Memory B cell (primary cell): Measurements from ENCODE around the gene SLC7A14.

ENCODE experiments used
- ATAC-seq: fragments of 150-1000 bp; cut with Tn5 transposase; 2 replicates; pipeline ENCODE4 v1.10.0; 2021; ENCODE audit warnings: low read depth, mild to moderate bottlenecking, moderate library complexity
- DNase-seq, 2 donors: peaks; one replicate each; pipeline ENCODE4 v3.0.0; 2022; ENCODE audit warnings: low spot score in 2 of 2
- H3K27ac Mint-ChIP-seq: one replicate; pipeline ENCODE4 v1.8.0; 2022; ENCODE audit warnings: mild to moderate bottlenecking, moderate library complexity, mixed read lengths
- H3K27me3 Mint-ChIP-seq: one replicate; pipeline ENCODE4 v1.8.0; 2022; ENCODE audit warnings: mixed read lengths
- H3K36me3 Mint-ChIP-seq: one replicate; pipeline ENCODE4 v1.8.0; 2022; ENCODE audit warnings: mild to moderate bottlenecking, mixed read lengths
- H3K4me1 Mint-ChIP-seq: one replicate; pipeline ENCODE4 v1.8.0; 2022; ENCODE audit warnings: mixed read lengths
- H3K4me3 Mint-ChIP-seq: one replicate; pipeline ENCODE4 v1.8.0; 2022; ENCODE audit warnings: mild to moderate bottlenecking, moderate library complexity, mixed read lengths
- H3K9me3 Mint-ChIP-seq: one replicate; pipeline ENCODE4 v1.8.0; 2022; ENCODE audit warnings: mixed read lengths

Gene SLC7A14

DNA sequence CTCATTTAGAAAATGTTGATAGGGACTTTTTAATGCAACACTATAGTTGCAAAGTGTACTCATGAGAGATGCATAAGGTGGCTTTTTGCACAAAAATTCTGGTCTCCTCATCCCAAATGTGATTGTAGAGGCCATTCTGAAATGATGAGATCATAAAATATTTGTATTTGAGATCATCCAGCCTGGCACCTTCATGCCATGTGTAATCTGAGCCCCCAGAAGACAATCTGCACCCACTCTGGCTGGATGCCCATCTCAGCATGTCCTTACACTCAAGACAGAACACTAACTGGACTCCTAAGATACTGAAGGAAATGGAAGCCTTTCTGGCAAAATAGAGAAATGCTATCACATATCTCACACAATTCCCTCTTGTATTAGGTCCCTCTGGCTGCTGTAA is 49.2 kb downstream of the SLC7A14 start:
- Mint-ChIP-seq H3K36me3 (no peaks in the 10 kb centered on the region), H3K4me3 (no peak overlapping the region), H3K27me3 (peaks cover 14% of the 10 kb centered on the region), H3K27ac (no peak overlapping the region), H3K9me3 (no peaks in the 10 kb centered on the region), H3K4me1 (no peaks in the 10 kb centered on the region)
- DNase-seq (no peak), ATAC-seq (no peak)

DNA sequence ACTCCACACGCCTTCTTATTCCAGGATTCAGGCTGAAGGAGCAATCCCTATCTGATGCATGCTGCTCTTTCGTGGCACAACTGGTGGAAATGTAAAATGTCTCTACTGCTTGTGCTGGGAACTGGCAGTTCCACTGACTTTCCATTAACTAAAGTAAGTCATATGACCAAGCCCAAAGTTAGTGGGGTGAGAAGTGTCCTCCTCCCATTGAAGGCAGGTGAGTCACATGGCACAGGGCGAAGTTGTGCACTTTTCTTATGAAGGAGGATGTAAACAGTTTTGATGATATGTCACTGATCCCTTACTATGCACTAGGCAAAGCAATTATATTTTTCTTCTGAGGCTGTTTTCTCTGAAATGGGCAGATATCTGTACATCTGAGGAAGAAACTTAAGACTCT is 51.6 kb downstream of the SLC7A14 start:
- no peaks in the 10 kb centered on the region for H3K36me3 Mint-ChIP-seq

DNA sequence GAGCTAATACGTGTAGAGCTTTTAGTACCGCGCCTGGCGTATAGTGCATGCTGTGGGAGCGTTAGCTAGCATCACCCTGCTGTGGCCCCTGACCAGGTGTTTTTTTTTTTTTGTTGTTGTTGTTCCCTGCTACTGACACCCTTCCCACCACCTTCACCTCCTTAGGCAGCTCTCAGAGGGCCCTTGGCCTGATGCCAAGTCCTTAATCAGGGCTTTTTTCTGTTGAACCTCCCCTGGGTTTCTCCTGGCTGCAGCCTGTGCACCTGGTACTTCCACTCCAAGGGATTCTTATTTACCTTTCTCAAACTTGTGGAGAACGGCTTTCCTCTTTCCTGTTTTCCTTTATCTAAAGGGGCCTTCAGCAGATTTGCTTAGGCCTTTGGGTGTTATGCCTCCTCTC is 53.3 kb downstream of the SLC7A14 start:
- no peaks in the 10 kb centered on the region for H3K36me3 Mint-ChIP-seq
- H3K27ac Mint-ChIP-seq, result no peak overlapping the region
- H3K4me3 Mint-ChIP-seq, result no peak overlapping the region
- DNase-seq (no peak), ATAC-seq (no peak)
- no peaks in the 10 kb centered on the region for H3K9me3 Mint-ChIP-seq
- H3K4me1 Mint-ChIP-seq, result no peaks in the 10 kb centered on the region
- peaks cover 10% of the 10 kb centered on the region for H3K27me3 Mint-ChIP-seq

More for the DNA sequence above, 51.6 kb downstream of the SLC7A14 start:
- Mint-ChIP-seq H3K27ac (no peak overlapping the region), H3K4me3 (no peak overlapping the region), H3K9me3 (no peaks in the 10 kb centered on the region), H3K27me3 (peaks cover 16% of the 10 kb centered on the region), H3K4me1 (no peaks in the 10 kb centered on the region)
- DNase-seq (no peak), ATAC-seq (no peak)

DNA sequence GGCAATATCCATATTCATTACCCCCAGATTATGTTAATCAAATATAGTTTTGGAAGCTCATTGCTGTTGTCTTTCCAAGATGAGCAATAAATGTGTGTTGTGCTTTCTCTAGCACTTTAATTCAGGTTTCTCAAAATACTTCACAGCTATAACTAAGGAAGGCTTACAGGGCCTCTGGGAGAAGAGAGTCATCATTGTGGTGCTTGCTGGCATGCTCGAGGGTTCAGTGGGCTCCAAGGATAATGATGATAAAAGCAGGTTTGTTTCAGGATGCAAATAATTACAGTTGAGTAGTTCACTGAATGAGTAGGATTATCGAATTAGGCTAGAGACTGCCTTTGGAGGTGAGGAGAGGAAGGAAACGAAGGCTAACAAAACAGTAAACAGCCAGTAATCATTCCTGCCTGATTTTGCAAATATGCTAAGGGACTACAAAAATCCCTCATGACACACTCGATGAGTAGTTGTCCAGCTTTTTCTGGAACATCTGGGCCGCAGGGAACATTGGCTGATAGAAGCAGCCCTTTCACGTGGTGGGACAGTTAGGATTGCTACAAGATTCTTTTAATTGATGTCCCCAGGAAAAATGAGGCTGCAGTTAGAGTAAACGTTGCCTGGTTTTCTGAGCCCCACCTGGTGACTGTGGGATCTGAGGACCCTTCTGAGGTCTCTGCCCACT is 54.1 kb downstream of the SLC7A14 start:
- Mint-ChIP-seq H3K4me3 (no peak overlapping the region), H3K27ac (no peak overlapping the region), H3K36me3 (no peaks in the 10 kb centered on the region), H3K9me3 (no peaks in the 10 kb centered on the region), H3K27me3 (peaks cover 9% of the 10 kb centered on the region), H3K4me1 (no peaks in the 10 kb centered on the region)
- no peak for ATAC-seq
- no peak for DNase-seq

DNA sequence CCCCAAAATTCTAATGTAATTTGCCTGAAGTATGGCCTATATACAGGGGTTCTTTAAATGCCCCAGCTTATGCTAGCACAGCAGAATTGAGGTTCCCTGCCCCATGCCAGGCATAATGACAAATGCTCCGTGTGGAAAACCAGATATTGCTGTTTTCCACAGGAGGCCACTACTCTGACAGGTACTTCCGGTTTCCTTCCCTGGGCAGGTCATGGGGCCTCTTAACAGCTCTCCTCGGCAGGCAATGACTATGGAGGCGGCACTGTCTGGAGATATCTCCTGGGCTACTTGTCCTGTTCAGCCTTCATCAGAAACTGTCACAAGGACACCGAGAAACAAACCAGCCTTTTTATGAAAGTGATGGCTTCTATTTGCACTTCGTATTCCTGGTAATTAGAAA is 54.8 kb downstream of the SLC7A14 start:
- Mint-ChIP-seq H3K27me3 (peaks cover 9% of the 10 kb centered on the region), H3K36me3 (no peaks in the 10 kb centered on the region), H3K9me3 (no peaks in the 10 kb centered on the region), H3K4me1 (no peaks in the 10 kb centered on the region), H3K4me3 (no peak overlapping the region), H3K27ac (no peak overlapping the region)
- no peak for DNase-seq
- no peak for ATAC-seq

DNA sequence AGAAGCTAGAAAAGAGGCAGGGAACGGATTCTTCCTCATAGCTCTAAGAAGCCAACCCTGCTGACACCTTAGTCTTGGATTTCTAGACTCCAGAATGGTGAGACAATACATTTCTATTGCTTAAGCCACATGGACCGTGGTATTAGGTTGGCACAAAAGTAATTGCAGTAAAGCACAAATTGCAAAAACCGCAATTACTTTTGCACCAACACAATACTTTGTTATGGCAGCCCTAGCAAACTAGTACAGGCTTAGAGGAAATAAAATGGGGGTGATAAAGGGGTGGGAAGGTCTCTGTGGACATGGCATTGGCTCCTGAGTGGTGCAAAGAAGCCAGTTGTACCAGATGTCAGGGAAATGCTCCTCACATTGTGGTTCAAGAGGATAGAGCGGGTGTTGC is 56.0 kb downstream of the SLC7A14 start:
- ATAC-seq (no peak), DNase-seq (no peak)
- Mint-ChIP-seq H3K4me1 (no peaks in the 10 kb centered on the region), H3K27me3 (peaks cover 9% of the 10 kb centered on the region), H3K4me3 (no peak overlapping the region), H3K36me3 (no peaks in the 10 kb centered on the region), H3K9me3 (no peaks in the 10 kb centered on the region), H3K27ac (no peak overlapping the region)

DNA sequence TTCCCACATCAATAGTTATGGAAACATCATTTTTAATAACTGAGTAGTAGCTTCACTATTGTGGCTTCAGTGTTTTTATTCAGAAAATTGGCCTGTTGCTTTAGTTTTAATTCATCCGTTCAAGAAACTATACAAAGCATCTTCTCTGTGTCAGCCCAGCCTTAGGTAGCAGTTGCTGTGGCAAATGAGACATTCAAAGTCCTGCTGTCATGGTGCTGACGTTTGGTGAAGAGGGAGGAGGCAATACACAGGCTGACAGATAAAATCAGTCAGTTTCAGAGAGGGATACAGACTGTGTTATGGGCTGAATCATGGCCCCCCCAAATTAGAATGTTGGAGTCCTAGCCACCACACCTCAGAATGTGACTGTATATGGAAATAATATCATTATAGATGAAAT is 56.5 kb downstream of the SLC7A14 start:
- Mint-ChIP-seq H3K36me3 (no peaks in the 10 kb centered on the region), H3K27ac (no peak overlapping the region)
- ATAC-seq, result no peak

DNA sequence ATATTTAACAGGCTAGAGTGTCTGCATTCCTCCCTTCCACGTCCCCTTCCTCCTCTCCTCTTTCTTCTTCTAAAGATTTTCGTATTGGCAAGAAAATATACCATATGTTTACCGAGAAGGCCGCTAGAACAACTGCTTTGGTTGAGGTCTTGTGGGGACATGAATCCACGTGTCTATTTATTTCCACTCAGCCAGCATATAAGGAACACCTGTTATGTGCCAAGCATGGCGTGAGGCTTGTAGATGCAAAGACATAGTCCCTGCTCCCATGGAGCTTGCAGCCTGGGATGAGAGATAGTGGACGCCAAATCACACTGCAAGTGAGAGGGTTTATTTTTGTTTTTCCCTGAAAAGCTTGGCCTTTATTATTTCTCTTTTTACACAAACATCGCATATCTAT is 57.1 kb downstream of the SLC7A14 start:
- DNase-seq (no peak), ATAC-seq (no peak)
- H3K27me3 Mint-ChIP-seq, result peaks cover 9% of the 10 kb centered on the region
- H3K4me1 Mint-ChIP-seq, result no peaks in the 10 kb centered on the region
- no peaks in the 10 kb centered on the region for H3K36me3 Mint-ChIP-seq
- no peak overlapping the region for H3K27ac Mint-ChIP-seq
- H3K4me3 Mint-ChIP-seq, result no peak overlapping the region
- H3K9me3 Mint-ChIP-seq, result no peaks in the 10 kb centered on the region

More for the DNA sequence above, 56.5 kb downstream of the SLC7A14 start:
- Mint-ChIP-seq H3K4me3 (no peak overlapping the region), H3K9me3 (no peaks in the 10 kb centered on the region), H3K4me1 (no peaks in the 10 kb centered on the region), H3K27me3 (peaks cover 9% of the 10 kb centered on the region)
- no peak for DNase-seq

DNA sequence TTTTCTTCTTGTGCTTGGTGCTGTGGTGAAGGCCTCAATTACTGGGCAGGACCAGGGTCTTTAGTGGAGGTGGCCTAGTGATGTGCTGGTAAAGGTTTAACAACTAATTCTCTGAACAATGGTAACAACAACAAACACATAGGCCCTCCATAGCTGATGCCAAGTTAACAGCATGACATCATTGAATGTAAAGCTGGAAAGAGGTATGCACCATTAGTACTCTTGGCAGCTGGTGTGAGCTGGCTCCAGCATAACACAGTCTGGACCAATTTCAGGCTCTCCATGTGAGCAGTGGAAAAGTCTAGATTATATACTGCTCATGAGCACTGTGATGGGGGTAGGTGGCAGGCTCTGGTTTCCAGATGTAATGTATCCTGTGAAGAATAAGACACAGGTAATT is 61.8 kb downstream of the SLC7A14 start:
- H3K4me3 Mint-ChIP-seq, result no peak overlapping the region
- H3K27me3 Mint-ChIP-seq, result peaks cover 3% of the 10 kb centered on the region
- H3K4me1 Mint-ChIP-seq, result peaks cover 4% of the 10 kb centered on the region
- no peaks in the 10 kb centered on the region for H3K36me3 Mint-ChIP-seq
- H3K9me3 Mint-ChIP-seq, result peaks cover 2% of the 10 kb centered on the region
- no peak overlapping the region for H3K27ac Mint-ChIP-seq
- no peak for ATAC-seq
- no peak for DNase-seq

DNA sequence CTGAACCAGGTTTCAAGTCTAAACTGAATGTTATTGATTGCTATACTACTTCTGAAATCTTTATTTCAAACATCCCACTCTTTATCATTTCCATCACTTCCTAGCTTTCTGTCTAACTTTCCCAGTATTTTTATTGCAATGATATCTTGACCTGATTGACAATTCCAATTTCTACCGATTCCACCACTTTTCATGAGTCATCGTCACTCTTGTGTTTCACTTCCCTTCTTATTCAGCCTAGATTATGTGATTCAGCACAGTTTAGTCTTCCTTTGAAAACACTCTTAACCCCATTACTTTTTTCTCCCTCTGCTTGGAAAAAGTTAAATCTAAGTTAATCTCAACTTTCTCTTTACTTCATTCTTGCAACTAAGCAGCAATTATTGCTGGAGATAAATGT is 62.6 kb downstream of the SLC7A14 start:
- Mint-ChIP-seq H3K27me3 (peaks cover 4% of the 10 kb centered on the region), H3K9me3 (peaks cover 2% of the 10 kb centered on the region), H3K4me3 (no peak overlapping the region), H3K27ac (no peak overlapping the region), H3K4me1 (peaks cover 4% of the 10 kb centered on the region), H3K36me3 (no peaks in the 10 kb centered on the region)
- DNase-seq, result no peak
- no peak for ATAC-seq

DNA sequence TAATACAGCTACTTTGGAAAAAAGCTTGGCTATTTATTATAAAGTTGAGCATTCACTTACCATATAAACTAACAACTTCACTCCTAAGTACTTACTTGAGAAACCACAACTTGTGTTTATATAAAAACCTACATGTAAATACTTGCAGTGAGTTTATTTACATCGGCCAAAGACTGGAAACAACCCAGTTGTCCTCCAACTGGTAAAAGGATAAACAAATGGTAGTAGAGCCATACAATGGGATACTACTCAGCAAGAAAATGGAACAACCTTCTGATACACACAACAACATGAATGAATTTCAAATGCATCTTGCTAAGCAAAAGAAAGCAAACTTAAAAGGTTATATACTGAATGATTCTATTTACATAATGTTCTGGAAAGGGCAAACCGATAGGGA is 63.7 kb downstream of the SLC7A14 start:
- no peaks in the 10 kb centered on the region for H3K36me3 Mint-ChIP-seq
- DNase-seq (no peak), ATAC-seq (no peak)
- no peak overlapping the region for H3K4me3 Mint-ChIP-seq
- peaks cover 4% of the 10 kb centered on the region for H3K4me1 Mint-ChIP-seq
- peaks cover 3% of the 10 kb centered on the region for H3K27me3 Mint-ChIP-seq
- H3K9me3 Mint-ChIP-seq, result peaks cover 2% of the 10 kb centered on the region
- no peak overlapping the region for H3K27ac Mint-ChIP-seq

DNA sequence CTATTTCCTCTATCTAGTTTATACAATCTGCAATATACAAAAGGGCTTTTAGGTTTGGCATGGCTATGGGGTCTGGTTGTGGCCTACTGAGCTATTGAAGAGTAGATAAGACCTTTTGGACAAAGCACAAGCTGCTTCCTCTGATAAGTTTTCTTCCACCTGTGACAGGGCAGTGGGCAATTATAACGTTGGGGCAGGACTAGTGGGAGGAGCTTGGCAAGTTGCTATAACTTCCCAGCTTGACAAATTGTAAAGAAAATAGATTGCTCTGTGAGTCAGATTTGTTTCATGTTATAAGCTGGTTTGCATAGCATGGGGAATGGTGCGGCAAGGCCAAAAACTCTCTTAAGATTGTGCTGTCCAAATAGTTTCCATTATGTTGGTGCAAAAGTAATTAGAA is 64.9 kb downstream of the SLC7A14 start:
- Mint-ChIP-seq H3K4me1 (peaks cover 4% of the 10 kb centered on the region), H3K4me3 (no peak overlapping the region), H3K27ac (no peak overlapping the region), H3K36me3 (no peaks in the 10 kb centered on the region), H3K27me3 (peaks cover 4% of the 10 kb centered on the region), H3K9me3 (peaks cover 2% of the 10 kb centered on the region)
- no peak for DNase-seq
- no peak for ATAC-seq

DNA sequence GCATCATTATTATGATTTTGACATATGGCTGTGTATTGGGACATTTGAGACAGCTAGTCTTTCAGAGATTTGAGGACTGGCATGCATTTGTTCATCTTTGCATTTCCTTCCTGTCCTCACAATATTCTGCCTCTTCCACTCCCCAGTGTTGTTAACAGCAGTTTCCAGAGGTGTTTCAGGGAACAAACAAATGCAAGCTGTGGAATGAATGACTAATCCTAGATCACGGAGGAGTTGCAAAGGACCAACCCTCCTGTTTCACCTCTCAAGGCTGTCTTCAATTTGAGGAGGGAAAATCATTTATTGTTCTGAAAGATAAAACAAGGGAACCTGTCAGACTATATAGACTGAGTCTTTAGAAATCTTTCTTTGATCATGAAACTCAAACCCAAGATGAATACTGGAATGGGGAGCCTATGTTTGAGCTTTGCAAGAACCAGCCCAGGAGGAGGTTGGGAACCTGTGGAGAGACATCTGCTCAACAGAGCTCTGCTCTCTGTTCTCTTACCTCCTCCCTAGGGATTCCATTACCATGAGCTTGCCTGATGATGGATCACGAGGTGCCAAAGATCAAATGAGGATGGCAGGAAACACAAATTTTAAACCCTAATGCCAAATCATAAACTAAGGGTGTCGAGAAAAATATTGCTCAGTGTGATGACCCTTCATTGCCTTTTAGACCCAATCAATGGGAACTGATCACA is 68.5 kb downstream of the SLC7A14 start:
- Mint-ChIP-seq H3K4me1 (no peaks in the 10 kb centered on the region), H3K27me3 (peaks cover 10% of the 10 kb centered on the region), H3K9me3 (no peaks in the 10 kb centered on the region), H3K27ac (no peak overlapping the region), H3K4me3 (no peak overlapping the region), H3K36me3 (no peaks in the 10 kb centered on the region)
- DNase-seq (no peak), ATAC-seq (no peak)

DNA sequence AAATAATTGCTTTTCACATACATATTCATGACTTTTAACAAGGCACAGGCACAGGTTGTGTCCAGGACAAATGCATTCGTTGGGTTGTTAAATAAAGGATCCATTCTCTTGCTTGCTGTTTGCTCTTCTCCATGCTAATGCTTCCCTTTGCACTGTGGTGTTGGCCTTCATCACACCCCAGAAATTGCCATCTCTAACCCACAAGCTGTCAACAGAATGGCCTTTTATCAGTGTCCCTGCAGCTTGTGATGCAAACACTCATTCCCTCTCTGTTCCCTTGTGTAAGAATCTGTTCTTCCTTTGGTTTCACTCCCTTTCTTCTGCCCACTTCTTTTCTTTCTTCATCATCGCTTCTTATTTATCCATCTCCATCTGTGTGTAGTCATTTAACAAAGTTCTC is 72.2 kb downstream of the SLC7A14 start:
- peaks cover 15% of the 10 kb centered on the region for H3K27me3 Mint-ChIP-seq
- DNase-seq, result no peak
- no peak overlapping the region for H3K27ac Mint-ChIP-seq
- no peak for ATAC-seq
- H3K4me1 Mint-ChIP-seq, result no peaks in the 10 kb centered on the region
- peaks cover 1% of the 10 kb centered on the region for H3K36me3 Mint-ChIP-seq
- no peaks in the 10 kb centered on the region for H3K9me3 Mint-ChIP-seq
- no peak overlapping the region for H3K4me3 Mint-ChIP-seq

DNA sequence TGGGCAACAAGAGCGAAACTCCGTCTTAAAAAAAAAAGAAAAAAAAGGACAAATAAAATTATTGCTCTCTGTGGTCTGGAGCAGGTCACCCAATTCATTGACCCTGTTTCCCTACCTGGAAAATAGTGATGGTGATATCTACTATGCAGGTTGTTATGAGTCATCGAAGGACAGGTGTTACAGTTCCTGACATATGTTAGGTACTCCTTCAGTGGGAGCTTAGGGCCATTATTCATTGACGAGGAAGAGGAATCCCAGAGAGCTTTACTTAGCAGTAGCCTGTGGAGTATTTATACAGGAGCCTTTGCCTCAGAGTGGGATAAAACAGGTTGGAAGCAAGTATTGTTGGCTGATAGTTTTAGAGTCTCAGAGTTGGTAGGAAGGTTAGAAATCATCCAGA is 74.5 kb downstream of the SLC7A14 start:
- no peak for DNase-seq
- ATAC-seq, result no peak
- no peak overlapping the region for H3K27ac Mint-ChIP-seq
- H3K36me3 Mint-ChIP-seq, result peaks cover 1% of the 10 kb centered on the region
- no peak overlapping the region for H3K4me3 Mint-ChIP-seq
- no peaks in the 10 kb centered on the region for H3K9me3 Mint-ChIP-seq
- H3K27me3 Mint-ChIP-seq, result peaks cover 17% of the 10 kb centered on the region
- H3K4me1 Mint-ChIP-seq, result no peaks in the 10 kb centered on the region
